Measurements from ENCODE around the gene ADAMTS18.

GRCh38 chr16:77250400-77250799 lies 184.4 kb downstream of the ADAMTS18 start:
- TF ChIP-seq, protein P1, sequence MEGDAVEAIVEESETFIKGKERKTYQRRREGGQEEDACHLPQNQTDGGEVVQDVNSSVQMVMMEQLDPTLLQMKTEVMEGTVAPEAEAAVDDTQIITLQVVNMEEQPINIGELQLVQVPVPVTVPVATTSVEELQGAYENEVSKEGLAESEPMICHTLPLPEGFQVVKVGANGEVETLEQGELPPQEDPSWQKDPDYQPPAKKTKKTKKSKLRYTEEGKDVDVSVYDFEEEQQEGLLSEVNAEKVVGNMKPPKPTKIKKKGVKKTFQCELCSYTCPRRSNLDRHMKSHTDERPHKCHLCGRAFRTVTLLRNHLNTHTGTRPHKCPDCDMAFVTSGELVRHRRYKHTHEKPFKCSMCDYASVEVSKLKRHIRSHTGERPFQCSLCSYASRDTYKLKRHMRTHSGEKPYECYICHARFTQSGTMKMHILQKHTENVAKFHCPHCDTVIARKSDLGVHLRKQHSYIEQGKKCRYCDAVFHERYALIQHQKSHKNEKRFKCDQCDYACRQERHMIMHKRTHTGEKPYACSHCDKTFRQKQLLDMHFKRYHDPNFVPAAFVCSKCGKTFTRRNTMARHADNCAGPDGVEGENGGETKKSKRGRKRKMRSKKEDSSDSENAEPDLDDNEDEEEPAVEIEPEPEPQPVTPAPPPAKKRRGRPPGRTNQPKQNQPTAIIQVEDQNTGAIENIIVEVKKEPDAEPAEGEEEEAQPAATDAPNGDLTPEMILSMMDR (IDR thresholded peaks at IDR 0.05): no peak
- no peak for TF ChIP-seq RAD21 (conservative IDR thresholded peaks at IDR 0.05 in 1 of 2, IDR thresholded peaks at IDR 0.05 in 1 of 2)
- TF ChIP-seq MYC (IDR thresholded peaks at IDR 0.05; ENCODE audit: borderline replicate concordance, low read length): no peak
